ENCODE data around the gene SCFD2.

DNA sequence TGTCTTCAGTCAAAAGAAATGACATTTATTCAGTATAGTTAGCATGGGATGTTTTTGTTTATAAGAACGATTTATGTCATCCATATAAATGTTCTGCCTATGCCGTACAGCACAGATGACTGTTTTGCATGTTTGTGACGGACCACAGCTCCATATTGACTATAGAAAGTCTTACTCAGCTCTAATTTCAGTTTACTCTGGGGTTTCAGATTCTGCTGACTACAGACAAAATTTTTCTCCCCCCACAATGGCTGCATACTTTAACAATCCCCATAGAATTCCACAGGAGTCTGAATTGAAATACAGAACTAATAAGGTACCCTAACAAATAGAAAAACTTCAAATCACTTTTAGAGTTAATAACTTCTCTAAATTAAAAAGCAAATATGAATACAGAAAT, 191.0 kb downstream of the SCFD2 start:
- TF ChIP-seq, protein P1, sequence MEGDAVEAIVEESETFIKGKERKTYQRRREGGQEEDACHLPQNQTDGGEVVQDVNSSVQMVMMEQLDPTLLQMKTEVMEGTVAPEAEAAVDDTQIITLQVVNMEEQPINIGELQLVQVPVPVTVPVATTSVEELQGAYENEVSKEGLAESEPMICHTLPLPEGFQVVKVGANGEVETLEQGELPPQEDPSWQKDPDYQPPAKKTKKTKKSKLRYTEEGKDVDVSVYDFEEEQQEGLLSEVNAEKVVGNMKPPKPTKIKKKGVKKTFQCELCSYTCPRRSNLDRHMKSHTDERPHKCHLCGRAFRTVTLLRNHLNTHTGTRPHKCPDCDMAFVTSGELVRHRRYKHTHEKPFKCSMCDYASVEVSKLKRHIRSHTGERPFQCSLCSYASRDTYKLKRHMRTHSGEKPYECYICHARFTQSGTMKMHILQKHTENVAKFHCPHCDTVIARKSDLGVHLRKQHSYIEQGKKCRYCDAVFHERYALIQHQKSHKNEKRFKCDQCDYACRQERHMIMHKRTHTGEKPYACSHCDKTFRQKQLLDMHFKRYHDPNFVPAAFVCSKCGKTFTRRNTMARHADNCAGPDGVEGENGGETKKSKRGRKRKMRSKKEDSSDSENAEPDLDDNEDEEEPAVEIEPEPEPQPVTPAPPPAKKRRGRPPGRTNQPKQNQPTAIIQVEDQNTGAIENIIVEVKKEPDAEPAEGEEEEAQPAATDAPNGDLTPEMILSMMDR (IDR thresholded peaks at IDR 0.05; ENCODE audit: low read depth, low read length, missing input control), result no peak
- TF ChIP-seq JUND (IDR thresholded peaks at IDR 0.05) (no peak), HNF4G (IDR thresholded peaks at IDR 0.05) (no peak), RAD21 (IDR thresholded peaks at IDR 0.05) (no peak), YY1 (IDR thresholded peaks at IDR 0.05) (no peak), RXRA (IDR thresholded peaks at IDR 0.05) (no peak), EGR1 (IDR thresholded peaks at IDR 0.05; ENCODE audit: low read depth in 2 of 2) (no peak)
- TF ChIP-seq, protein P2, sequence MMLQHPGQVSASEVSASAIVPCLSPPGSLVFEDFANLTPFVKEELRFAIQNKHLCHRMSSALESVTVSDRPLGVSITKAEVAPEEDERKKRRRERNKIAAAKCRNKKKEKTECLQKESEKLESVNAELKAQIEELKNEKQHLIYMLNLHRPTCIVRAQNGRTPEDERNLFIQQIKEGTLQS (IDR thresholded peaks at IDR 0.05), result no peak
